Activated gamma-delta T cell treated with anti-CD3 and anti-CD28 coated beads, Interleukin-2, amount 50 U/mL, for 16 hours (primary cell): ENCODE results near the gene CA12.

ENCODE experiments used
- DNase-seq: peaks from one replicate; pipeline ENCODE4 v3.0.0-alpha.2; 2020; ENCODE audit warnings: low read depth

CA12 gene

GRCh38 chr15:63401714-63402497, 20.3 kb upstream of the CA12 start:
- DNase-seq = no peak

- DNase-seq = no peak
Measured at GRCh38 chr15:63401078-63401477, 19.4 kb upstream of the CA12 start.

GRCh38 chr15:63398456-63398855, 16.8 kb upstream of the CA12 start:
- DNase-seq = no peak

GRCh38 chr15:63396152-63396928, 14.7 kb upstream of the CA12 start:
- DNase-seq = no peak

- no peak for DNase-seq
Measured at GRCh38 chr15:63395730-63396151, 14.1 kb upstream of the CA12 start.

GRCh38 chr15:63392361-63393009, 10.8 kb upstream of the CA12 start:
- no peak for DNase-seq

- DNase-seq = no peak
Measured at GRCh38 chr15:63391669-63392360, 10.2 kb upstream of the CA12 start.

- no peak for DNase-seq
Measured at GRCh38 chr15:63390689-63391088, 9.0 kb upstream of the CA12 start.

GRCh38 chr15:63389902-63390670, 8.4 kb upstream of the CA12 start:
- no peak for DNase-seq

- no peak for DNase-seq
Measured at GRCh38 chr15:63388511-63388910, 6.9 kb upstream of the CA12 start.

- DNase-seq = no peak
Measured at GRCh38 chr15:63387748-63388493, 6.3 kb upstream of the CA12 start.

GRCh38 chr15:63385911-63386531, 4.4 kb upstream of the CA12 start:
- DNase-seq = no peak

GRCh38 chr15:63384906-63385305, 3.3 kb upstream of the CA12 start:
- no peak for DNase-seq

- no peak for DNase-seq
Measured at GRCh38 chr15:63382966-63383710, 1.5 kb upstream of the CA12 start.

GRCh38 chr15:63380808-63381282, 801 bp downstream of the CA12 start:
- no peak for DNase-seq

GRCh38 chr15:63380151-63380807, 1.4 kb downstream of the CA12 start:
- no peak for DNase-seq

- no peak for DNase-seq
Measured at GRCh38 chr15:63379492-63380150, 2.0 kb downstream of the CA12 start.

- no peak for DNase-seq
Measured at GRCh38 chr15:63378946-63379345, 2.7 kb downstream of the CA12 start.
